DMS153 treated with DMSO at 0.1 percent for 48 hours (cell line): ENCODE measurements around the gene ZNF740.
A peak's percentile ranks its signal among the peaks of the same experiment; 100 is the strongest.

Source experiments
- DNase-seq: peaks from one replicate; lab custom pipeline; 2025; ENCODE audit not compliant: unreplicated experiment; lab: John Stamatoyannopoulos, UW

Gene ZNF740

DNA sequence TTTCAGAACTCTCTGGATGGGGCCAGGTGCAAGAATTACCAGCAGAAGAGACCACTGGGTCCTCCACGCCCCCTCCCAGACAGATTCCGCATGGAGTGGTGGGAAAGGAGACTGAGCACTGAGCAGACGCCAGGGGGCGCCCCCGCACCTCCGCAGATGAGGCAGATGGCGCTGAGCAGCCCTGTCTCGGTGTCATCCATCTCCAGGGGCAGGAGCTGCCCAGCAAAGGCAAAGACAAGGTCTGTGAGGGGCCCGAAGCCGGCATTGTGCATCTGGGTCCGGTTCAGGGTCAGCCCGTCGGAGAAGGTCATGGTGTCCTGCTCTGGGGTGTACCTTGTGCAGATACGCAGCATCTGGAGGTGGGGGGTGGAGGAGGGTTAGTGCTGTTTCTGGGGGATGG lies 32.8 kb downstream of the ZNF740 start:
- peak; percentile 62 for DNase-seq

DNA sequence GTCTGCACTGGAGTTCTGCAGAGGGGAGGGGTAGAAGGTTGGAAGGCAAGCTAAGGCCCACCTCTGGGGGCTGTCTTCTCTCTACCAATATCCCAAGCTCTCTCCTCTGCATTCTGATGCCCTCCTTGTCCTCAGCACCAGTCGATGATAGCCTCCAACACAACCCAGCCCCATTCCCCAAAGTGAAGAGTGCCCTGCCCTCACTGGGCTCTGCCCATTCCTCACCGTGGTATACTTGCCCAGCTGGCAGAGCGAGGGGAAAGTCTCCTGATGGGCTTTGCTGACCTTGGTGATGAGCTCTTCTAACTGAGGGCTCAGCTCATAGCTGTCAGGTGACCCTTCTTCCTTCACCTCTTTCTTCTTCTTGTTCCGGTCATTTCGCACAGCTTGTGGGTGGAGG lies 33.7 kb downstream of the ZNF740 start:
- no peak for DNase-seq

DNA sequence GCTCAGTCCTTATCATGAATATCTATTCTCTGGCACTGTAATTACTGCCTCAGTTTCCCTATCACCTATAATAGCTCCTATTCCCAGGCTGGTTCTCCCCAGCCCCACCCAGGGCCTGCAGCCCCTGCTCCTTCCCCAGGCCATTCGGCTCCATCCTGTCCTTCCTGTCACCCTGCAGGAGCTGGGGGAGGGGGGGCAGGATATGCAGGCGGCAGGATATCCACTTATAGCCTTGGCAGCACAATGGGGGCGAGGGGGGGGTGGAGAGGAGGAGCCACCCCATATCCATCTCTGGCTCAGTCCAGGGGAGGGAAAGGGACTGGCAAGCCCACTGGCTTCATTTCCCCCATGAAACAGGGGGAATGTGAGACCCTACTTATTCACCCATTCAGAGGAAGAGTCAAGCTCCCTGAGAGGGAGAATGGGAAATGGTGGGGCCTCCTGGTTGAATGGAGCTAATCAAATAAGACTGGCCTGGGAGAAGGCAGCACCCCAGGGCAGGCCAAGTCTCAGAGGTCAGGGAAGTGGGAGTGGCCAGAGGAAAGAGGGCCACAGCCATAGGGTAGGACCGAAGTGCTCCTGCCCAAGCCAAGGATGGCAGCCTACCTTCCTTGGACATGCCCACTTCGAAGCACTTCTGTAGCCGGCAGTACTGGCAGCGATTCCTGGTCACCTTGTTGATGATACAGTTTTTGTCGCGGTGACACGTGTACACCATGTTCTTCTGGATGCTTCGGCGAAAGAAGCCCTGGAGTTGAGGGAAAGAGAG lies 34.3 kb downstream of the ZNF740 start:
- DNase-seq: no peak

DNA sequence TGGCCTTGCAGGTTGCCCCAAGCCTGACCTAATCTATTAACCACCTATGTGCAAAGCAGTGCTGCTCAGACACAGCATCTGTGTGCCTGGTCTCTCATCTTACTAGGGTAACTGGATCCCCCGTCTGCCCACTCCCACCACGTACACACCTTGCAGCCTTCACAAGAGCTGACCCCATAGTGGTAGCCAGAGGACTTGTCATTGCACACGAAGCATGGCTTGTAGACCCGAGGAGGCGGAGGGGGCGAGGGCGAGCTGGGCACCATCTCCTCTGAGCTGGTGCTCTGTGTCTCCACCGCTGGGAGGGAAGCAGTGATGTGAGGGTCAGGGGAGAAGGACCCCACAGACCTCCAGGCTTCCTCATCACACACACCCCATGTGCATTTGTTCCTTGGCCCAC lies 35.0 kb downstream of the ZNF740 start:
- no peak for DNase-seq

DNA sequence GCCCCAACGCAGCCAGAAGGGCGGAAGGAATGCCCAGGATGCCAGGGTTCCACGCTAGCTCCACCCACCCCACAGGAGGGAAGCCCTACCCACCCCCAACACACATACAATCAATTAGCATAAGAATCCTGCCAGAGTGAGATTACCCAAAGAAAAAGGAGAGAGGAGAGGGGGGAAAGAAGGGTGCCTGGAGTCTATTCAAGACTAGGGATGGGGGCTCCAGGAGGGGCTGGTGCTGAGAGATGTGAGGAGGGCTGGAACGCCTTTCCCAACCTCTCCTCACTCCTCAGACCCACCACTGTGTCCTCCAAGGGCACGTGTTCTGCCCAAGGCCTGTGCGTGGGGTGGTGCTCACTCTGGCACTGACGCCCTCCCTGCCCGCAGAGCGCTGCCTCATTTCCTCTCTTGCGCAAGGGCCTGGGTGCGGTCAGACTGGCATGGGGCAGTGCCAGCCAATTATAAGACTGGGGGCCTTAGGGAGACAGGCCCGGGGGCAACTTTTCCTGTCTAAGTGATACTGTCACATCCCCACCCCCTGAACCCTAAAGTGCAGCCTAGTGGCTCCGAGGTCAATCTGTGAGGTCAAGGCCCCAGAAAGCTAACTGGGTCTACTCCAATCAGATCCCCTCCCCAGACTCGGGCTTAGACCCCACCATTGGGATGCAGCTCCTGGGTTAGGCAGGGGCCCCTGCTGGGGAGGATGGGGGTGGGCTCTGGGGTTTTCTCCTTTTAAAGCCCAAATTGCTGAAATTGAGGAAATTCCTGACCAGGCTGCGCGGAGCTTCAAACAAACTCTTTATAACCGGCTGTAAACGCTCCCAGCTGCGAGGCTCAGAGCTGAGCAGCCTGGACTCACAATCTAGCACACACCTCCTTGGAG lies 36.8 kb downstream of the ZNF740 start:
- DNase-seq: no peak

DNA sequence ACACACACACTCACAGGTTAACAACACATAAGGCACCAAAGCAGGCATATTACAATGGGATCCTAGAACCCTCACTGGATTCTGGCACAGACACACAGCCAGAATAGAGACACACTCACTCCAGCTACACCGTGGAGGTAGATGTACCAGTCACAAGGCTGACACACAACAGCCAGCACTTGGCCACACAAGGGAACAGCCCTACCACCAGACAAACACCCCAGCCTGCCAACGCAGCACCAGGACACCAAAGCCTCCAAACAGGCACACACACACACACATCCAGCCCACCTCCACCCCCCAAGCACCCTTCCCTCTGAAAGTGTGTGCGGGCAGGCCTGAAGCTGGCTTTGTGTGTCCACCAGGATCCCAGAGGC lies 37.4 kb downstream of the ZNF740 start:
- no peak for DNase-seq

DNA sequence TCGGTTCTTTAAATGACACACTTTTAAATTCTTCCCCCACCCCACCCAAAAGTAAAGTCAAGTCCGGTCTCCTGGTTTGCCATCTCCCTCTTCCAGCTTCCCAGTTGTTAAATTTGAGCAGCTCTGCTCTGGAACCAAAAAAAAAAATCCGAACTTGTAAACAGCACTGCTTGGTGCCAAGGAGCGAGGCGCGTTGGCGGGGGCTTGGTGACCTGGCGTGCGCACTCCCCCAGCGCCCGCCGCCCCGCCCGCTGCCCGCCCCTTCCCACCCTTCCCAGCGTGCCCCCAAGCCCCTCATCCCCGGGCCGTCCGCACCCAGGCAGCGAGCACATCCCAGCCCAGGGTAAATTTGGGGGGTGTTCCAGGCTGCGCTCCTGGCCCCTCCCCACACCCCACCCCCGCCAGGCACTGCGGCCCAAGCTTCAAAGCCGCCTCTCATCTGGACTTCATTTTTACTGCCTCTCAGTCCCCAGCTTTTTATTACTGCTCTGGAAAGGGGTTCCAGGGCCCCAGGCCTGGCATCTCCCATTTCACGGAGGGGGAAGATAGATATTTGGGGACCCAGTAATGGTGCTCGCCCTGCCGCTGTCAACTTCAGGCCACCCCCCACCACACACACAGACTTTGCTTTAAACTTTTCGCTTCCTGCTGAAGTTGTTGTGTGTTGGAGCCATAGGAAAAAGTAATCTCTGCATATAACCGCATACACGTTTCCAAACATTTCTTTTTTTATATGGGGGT lies 38.2 kb downstream of the ZNF740 start:
- DNase-seq: no peak

DNA sequence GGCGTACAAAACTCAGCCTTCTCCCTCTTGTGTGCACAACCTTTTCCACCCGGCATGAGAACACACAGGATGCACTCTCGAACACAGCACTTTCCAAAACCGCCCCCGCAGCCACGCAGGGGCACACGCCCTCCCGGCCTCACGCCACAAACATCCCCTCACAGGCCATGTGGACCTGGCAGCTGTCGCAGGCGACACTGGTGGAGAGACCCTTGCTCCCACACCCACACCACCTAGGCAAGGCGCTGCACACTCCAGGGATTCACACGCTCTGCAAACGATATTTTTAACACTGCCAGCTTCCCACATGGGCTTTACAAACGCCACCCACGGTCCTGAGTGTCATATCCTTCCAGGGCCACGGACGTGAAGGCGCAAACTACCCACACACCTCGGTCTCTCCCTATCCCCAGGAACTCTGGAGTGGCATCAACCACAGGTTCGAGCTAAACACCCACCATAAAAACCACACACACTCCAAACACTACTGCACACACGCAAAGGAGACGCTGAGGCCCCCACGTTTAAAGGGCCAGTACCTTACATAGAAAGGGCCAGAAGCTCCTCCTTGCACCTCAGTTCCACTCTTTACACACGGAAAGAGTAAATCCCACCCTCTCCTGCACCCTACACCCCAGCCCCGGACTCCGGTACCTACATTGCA lies 38.9 kb downstream of the ZNF740 start:
- DNase-seq: no peak

DNA sequence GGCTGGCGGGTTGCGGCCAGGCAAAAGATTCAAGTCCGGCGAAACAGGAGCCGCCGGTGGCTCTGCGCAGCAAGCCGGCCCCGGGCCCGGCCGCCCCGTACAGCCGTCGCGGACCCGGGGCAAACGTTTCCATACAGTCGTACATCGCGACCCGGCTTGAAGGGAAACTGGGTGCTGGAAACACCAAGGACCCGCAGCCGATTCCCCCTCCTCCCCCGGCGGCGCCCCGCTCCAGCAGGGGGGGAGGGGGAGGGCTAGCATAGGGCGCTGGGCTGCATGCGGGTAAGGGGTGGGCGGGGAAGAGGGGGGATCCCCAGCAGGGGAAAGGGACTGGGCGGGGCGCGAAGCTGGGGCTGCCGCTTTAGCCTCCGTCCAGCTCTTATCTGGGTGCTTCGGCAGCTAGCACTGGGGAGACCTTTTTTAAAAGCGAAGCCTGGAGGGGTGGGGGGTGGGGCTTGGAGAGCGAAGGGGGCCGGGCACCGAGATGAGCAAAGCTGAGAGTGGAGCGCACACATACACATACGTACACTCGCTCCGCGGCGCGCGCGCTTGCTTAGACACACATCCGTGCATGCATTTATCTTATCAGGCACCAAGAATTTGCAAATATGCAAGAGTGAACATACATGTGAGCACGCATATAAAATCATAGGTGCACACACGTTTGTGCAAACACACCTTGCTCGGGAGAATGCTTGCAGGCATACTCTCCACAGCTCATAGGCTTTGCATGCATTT lies 39.6 kb downstream of the ZNF740 start:
- DNase-seq: no peak

DNA sequence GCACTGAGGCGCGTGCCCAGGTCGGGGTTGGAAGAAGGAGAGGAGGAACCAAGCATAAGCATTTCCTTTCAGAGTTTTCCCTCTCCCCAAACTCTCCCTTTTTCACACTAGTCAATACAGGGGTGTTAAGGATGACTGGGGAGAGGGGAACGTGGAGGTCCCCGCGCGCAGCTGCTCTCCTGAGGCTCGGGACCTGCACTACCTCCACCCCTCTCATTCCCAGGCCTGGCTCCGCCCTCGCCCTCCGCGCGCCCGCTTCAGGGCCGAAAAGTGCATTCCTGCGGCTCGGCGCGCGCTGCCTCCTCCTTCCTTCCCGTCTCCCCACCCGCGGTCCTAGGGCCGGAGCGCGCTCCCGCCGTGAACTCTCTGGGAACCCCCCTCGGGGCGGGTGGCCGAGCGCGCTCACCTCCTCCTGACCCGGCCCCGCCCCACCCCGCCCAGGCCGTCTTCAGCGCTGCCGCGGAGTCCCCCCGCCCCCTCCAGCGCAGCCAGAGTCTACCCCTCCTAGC lies 40.2 kb downstream of the ZNF740 start:
- no peak for DNase-seq

DNA sequence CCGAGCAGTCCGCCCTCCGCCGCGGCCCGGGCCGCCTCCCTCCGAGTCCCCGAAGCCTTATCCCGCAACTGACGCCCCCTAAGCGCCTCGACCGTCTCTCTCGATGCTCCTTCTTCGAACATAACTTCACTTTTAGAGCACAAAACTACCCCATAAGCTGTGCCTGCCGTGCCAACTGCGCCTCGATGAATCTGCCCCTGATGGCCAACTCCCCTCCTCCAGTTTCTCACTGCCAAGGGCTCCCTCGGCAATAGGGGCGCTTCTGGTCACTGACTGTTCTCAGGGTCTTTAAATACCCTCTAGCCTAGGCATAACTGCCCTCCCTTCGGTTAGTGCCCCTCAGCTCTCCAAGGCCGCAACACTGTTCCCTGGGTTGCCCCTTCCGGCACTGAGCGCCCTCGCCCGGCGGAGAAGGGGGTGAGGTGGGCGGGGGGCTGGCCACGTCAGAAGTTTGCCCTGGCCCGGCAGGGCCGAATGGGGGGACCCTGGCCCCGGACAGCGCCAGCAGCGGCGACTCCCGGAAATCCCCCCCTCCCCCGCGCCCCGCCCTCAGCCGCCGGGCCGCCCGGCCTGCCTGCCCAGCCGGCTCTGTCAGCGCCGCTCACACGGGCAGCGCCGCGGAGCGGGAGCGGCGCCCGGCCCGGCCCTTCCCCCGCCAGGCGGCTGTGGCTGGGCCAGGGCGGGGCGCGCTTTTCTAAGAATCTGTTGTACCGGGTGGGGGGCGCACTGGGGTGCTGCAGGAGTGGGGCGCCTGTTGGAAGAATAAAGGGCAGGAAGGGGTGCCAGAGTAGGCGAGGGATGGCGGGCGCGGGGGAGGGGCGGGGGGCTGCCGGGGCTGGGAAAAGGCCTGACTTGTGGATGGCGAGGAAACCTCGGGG lies 40.9 kb downstream of the ZNF740 start:
- DNase-seq: no peak

DNA sequence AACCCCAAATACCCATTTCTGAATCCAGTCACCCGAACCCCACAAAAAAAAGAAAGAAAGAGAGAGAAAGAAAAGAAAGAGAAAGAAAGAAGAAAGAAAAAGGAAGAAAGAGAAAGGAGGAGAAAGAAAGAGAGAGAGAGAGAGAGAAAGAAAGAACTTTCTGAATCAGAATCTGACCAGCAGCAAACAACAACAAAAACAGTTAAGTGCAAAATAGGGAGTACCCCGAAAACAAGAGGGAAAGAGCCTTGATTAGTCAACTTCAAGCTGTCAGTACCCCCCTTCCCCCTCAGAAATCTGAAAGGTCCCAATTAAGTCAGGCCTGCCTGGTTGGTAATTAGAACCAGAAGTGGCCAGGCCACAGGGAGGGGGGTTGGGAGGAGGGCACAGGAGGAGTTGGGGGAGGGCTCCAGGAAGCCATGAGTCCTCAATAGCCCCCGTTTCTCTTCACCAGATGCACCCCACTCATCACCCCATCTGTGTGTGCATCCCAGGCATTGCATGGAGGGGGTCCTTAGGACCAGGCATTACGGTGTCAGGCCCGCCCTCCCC lies 41.7 kb downstream of the ZNF740 start:
- no peak for DNase-seq

DNA sequence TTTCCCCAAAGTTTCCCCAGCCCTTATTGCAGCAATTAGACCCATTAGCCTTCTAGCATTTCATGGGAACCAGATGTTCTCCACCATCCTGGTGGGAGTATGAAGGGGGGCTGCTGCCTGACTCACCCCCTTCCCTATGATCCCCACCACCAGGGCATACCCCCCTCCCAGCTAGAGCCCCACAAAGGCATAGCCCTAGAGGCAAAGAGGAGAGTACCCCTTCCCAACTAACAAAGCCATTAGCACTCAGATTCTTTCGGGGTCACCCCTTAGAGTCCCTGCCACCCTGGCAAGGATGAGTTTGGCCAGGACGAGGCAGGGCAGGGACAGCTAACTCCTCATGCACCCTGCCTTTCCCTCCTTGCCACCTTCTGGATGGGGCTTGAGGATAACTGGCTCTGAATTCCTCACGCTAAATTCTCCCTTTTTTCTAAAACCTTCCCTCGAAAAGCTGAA lies 42.3 kb downstream of the ZNF740 start:
- DNase-seq: no peak

DNA sequence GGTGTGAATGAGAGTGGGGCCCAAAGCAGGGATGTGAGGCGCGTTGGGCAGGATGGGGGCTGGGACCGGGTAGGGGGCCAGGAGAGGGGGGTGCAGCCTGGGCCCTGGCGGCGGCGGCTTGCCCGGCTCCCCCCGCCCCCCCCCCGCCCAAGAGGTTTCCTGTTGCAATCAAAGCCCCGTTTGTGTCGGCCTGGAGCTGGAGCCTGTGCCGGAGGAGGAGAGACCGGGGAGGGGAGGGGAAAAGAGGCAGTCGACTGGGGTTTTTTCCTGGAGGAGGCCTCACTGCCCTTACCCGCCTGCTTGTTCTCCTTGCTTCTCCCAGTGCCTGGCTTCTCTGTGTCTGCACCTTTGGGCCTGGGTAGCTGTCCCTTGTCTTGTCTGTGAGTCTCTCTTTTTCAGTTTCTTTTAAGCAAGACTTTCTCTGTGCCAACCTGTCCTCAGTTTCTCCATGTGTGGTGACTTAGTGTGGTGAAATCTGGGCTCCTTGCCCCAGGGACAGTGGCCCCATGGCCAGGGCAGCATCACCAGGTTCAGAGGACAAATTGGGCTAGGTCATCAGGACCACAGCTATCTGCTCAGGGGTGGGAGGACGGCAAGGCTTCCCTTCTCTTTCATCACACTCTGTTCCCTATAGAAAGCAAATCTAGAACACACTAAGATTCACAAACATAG lies 43.0 kb downstream of the ZNF740 start:
- DNase-seq: no peak

DNA sequence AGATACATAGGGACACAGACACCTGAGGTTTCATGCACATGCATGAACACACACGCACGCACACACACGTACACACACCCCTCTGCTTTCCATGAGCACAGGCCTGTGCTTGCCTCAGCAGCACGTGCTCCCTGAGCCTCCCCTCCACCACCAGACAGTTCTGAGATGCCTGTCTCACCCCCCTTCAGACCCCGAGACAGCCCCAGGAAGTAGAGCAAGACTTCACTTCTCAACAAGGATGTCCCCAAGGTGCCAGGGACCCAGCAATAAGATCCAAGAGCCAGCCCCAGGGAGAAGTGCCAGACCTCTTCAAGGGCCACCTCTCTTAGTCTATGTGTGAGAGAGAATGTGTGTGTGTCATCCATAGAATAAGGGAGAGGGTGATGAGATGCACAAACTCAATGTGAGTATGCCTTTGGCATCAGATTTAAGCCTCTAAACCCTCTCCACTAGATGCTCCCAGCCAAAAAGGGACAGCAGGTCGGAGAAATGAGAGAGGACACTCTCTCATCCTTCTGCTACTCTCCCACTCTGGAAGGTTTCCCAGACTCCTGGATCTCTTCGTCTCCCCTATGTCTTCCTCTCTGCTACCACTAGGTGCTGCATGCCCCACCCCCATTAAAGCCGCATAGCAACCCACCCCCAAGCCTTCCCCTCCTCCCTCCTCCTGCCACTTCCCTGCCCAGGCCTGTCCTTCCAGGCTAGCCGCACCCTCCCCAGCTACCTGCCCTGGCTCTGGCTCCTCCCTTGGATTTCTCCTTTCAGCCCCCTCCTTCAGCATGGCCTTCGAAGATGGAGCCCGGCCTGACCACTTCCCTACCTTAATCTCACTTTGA lies 43.8 kb downstream of the ZNF740 start:
- no peak for DNase-seq

DNA sequence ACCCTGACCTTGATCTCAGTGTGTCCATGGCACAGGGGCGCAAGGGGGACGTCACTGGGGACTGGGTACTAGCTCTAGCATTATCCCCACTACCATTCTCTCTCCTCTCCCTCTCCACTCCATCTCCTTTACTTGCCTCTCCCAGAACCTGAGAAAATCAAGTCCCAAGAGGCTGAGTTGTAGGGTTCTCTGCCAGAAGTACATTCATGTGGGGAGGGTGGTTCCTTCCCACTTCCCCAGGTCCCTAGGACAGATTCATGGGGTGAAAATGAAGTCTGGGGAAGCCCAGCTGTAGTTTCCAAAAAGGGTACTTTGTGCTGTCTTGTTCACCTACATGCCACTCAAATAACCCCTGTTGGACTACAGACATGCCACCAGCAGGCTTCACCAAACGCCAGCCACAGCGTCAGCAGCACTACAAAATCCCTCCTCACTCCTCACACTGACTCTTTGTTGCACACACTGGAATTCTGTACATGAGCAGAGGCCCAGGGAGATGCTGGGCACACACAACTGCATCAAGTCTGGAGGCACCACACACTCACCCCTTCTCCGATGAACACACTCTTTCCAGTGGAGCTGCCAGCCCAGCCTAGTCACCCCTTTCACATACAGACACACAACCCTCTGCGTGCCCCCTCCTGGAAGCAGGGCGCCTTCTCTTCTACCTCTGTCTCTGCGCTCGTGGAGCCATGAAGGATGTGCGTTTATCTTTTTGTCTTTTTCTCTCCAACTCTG lies 44.5 kb downstream of the ZNF740 start:
- no peak for DNase-seq
